Measurements from ENCODE around the gene DIDO1. TPM values are rescaled to one million over a fixed set of nuclear protein-coding genes. Genes with fewer than 3 reads are reported as not detected.

The DIDO1 gene
- total and polyA plus RNA-seq, 2 donors (not counting 1 experiment from before 2014, with no cell fraction given) = 57.6 to 124 TPM

DNA sequence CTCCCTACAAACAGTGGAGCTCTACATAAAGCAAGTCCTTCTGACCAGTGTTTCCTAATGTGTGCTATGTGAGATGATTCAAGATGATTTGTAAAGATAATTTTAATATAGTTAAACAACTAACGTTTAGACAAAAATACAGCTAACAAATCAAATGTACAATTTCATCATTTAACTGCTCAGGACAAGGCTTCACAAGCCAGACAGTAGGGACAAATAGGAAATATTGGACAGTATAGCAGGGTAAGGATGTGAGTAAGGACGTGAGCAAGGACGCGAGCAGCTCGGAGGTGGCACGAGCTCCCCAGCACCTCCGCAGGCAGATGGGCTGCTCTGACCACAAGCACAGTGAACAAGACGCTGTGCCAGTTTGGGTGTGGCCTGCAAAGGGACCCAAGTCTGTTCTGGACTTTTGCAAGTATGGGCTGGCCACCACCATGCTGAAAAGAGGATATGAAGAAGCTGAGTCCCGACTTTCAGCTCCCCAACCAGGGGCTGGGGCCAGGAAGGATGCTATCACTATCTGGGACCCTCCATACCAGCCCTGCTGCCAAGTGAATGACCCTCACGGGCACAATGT is 14.5 kb downstream of the DIDO1 start:
- WGBS (ENCODE audit: insufficient coverage) = 97% methylated on average over 8 of the region's 10 CpGs
- no peaks in the 10 kb centered on the region for H3K27me3 ChIP-seq (replicated peaks in 1 of 4; ENCODE audit: control extremely low read depth in 1 of 4, control insufficient read depth in 3 of 4, insufficient read depth in 4 of 4, low read length in 3 of 4)
- ChIA-PET POLR2A (no interaction called here), CTCF (interaction anchor here (0.6 to 1.5 kb wide), 5 partner anchors 13 to 417 kb away, joined by 3 to 4 read pairs (median 3); no protein-coding TSS in a partner anchor)
- H3K4me1 ChIP-seq (ENCODE audit: control insufficient read depth in 2 of 2, insufficient read depth in 2 of 2, low read length in 2 of 2) = peaks cover 8 to 10% of the 10 kb centered on the region in 2 donors
- H3K27ac ChIP-seq (ENCODE audit: low read length in 2 of 2) = no peak overlapping the region
- no peak for TF ChIP-seq EZH2 (IDR thresholded peaks at IDR 0.05; ENCODE audit: borderline replicate concordance, insufficient read depth, low read depth, low read length, poor library complexity, severe bottlenecking)
- TF ChIP-seq, protein P1, sequence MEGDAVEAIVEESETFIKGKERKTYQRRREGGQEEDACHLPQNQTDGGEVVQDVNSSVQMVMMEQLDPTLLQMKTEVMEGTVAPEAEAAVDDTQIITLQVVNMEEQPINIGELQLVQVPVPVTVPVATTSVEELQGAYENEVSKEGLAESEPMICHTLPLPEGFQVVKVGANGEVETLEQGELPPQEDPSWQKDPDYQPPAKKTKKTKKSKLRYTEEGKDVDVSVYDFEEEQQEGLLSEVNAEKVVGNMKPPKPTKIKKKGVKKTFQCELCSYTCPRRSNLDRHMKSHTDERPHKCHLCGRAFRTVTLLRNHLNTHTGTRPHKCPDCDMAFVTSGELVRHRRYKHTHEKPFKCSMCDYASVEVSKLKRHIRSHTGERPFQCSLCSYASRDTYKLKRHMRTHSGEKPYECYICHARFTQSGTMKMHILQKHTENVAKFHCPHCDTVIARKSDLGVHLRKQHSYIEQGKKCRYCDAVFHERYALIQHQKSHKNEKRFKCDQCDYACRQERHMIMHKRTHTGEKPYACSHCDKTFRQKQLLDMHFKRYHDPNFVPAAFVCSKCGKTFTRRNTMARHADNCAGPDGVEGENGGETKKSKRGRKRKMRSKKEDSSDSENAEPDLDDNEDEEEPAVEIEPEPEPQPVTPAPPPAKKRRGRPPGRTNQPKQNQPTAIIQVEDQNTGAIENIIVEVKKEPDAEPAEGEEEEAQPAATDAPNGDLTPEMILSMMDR (IDR thresholded peaks at IDR 0.05) = no peak
- intact Hi-C loops (cut with micrococcal nuclease) = no loop called here
- peaks cover 99% of the 10 kb centered on the region for H4K20me1 ChIP-seq (ENCODE audit: control insufficient read depth, insufficient read depth, low read length, poor library complexity, severe bottlenecking)
- no peak overlapping the region for H3K4me3 ChIP-seq (ENCODE audit: control extremely low read depth in 1 of 5, extremely low read depth in 1 of 5, insufficient read depth in 1 of 5, low read depth in 2 of 5, low read length in 4 of 5)
- no peak overlapping the region for H3K4me2 ChIP-seq (replicated peaks; ENCODE audit: low read depth, low read length, poor library complexity, severe bottlenecking)
- H3K9me3 Mint-ChIP-seq (ENCODE audit: insufficient read depth) = no peaks in the 10 kb centered on the region
- peaks cover 99% of the 10 kb centered on the region for H3K79me2 ChIP-seq (ENCODE audit: control insufficient read depth, insufficient read depth, low read length)
- H3K4me1 Mint-ChIP-seq = peaks cover 23% of the 10 kb centered on the region
- DNase-seq (no peak), ATAC-seq (ENCODE audit: low read depth) (no peak)
- H3K27ac Mint-ChIP-seq = no peak overlapping the region
- H3K9ac ChIP-seq (ENCODE audit: low read length) = no peak overlapping the region
- no peaks in the 10 kb centered on the region for H3K9me3 ChIP-seq (ENCODE audit: control extremely low read depth in 1 of 3, control insufficient read depth in 2 of 3, insufficient read depth in 1 of 3, low read length in 2 of 3)
- peaks cover 9 to 76% of the 10 kb centered on the region in 2 experiments for H3K36me3 ChIP-seq (replicated peaks in 1 of 2; ENCODE audit: control extremely low read depth in 1 of 2, control insufficient read depth in 1 of 2, extremely low read depth in 1 of 2, insufficient read depth in 2 of 2, low read length in 1 of 2)
- H3K4me3 Mint-ChIP-seq = no peak overlapping the region
- H3K27me3 Mint-ChIP-seq = no peaks in the 10 kb centered on the region
- no peak overlapping the region for H2AFZ ChIP-seq (ENCODE audit: insufficient read depth, low read depth, low read length, poor library complexity, severe bottlenecking)

DNA sequence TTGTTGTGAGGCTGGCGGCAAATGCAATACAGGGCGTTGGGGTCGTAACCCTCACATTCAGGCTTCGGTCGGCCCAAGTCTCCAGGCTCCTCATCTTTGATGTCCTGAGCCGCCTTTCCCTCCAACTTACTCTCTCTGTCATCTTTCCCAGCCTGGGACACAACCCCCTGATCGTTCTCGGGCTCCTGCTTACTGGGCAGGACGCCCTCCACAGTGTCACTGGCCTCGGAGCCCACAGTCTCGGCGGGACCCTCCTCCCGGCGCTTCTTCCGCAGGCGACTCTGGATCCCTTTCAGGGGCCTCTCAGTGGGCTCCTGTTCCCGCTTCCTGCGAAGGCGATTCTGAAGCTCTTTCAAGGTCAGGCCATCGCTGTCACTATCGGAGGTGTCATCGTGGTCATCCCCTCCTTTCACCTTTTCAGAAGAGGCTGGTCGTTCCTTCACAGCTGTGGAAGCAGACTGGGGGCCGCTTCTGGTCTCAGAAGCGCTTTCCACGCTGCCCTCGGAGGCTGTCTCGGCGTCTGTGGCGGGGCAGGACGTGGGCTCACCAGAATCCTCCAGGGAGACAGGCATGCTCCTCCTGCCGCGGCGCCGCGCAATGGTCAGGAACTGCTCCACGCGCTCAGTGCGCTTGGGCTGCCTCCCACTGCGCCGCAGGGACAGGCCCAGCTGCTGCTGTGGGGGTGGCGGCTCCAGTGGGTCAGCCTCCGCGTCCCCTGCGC is 15.4 kb downstream of the DIDO1 start:
- H3K9ac ChIP-seq (ENCODE audit: low read length) = no peak overlapping the region
- H3K27ac Mint-ChIP-seq = no peak overlapping the region
- H3K27me3 Mint-ChIP-seq = no peaks in the 10 kb centered on the region
- ChIA-PET CTCF (interaction anchor here (1.4 to 1.5 kb wide), 2 partner anchors 12 to 13 kb away, joined by 3 read pairs; no protein-coding TSS in a partner anchor), POLR2A (no interaction called here)
- TF ChIP-seq EZH2 (IDR thresholded peaks at IDR 0.05; ENCODE audit: borderline replicate concordance, insufficient read depth, low read depth, low read length, poor library complexity, severe bottlenecking) = no peak
- TF ChIP-seq, protein P1 (IDR thresholded peaks at IDR 0.05) = no peak
- H4K20me1 ChIP-seq (ENCODE audit: control insufficient read depth, insufficient read depth, low read length, poor library complexity, severe bottlenecking) = peaks cover 100% of the 10 kb centered on the region
- no peaks in the 10 kb centered on the region for H3K27me3 ChIP-seq (replicated peaks in 1 of 4; ENCODE audit: control extremely low read depth in 1 of 4, control insufficient read depth in 3 of 4, insufficient read depth in 4 of 4, low read length in 3 of 4)
- peaks cover 9 to 84% of the 10 kb centered on the region in 2 experiments for H3K36me3 ChIP-seq (replicated peaks in 1 of 2; ENCODE audit: control extremely low read depth in 1 of 2, control insufficient read depth in 1 of 2, extremely low read depth in 1 of 2, insufficient read depth in 2 of 2, low read length in 1 of 2)
- H3K4me2 ChIP-seq (replicated peaks; ENCODE audit: low read depth, low read length, poor library complexity, severe bottlenecking) = no peak overlapping the region
- H3K4me1 Mint-ChIP-seq = peaks cover 16% of the 10 kb centered on the region
- H3K9me3 Mint-ChIP-seq (ENCODE audit: insufficient read depth) = no peaks in the 10 kb centered on the region
- H3K4me3 ChIP-seq (ENCODE audit: control extremely low read depth in 1 of 5, extremely low read depth in 1 of 5, insufficient read depth in 1 of 5, low read depth in 2 of 5, low read length in 4 of 5) = no peak overlapping the region
- H3K79me2 ChIP-seq (ENCODE audit: control insufficient read depth, insufficient read depth, low read length) = peaks cover 99% of the 10 kb centered on the region
- H2AFZ ChIP-seq (ENCODE audit: insufficient read depth, low read depth, low read length, poor library complexity, severe bottlenecking) = no peak overlapping the region
- no peak overlapping the region for H3K27ac ChIP-seq (ENCODE audit: low read length in 2 of 2)
- DNase-seq = no peak
- H3K4me1 ChIP-seq (ENCODE audit: control insufficient read depth in 2 of 2, insufficient read depth in 2 of 2, low read length in 2 of 2) = peaks cover 4 to 6% of the 10 kb centered on the region in 2 donors
- no peak for ATAC-seq (ENCODE audit: low read depth)
- 96% methylated on average over 45 of the region's 45 CpGs for WGBS (ENCODE audit: insufficient coverage)
- H3K4me3 Mint-ChIP-seq = no peak overlapping the region
- intact Hi-C loops (cut with micrococcal nuclease) = no loop called here
- H3K9me3 ChIP-seq (ENCODE audit: control extremely low read depth in 1 of 3, control insufficient read depth in 2 of 3, insufficient read depth in 1 of 3, low read length in 2 of 3) = no peaks in the 10 kb centered on the region

Data from B cell (primary cell).